MCF 10A (cell line): Measurements from ENCODE around the gene TRIM66. TPM values are rescaled to one million over a fixed set of nuclear protein-coding genes. Genes with fewer than 3 reads are reported as not detected.

Source experiments
- BruUV-seq: library from RNA; stranded (reverse); fragments of 400-500 nt; replicated peaks from 2 replicates; lab custom pipeline; 2021; lab: Mats Ljungman, UMichigan
- CTCF ChIA-PET: fragments of 300-600 bp; sonication (Branson Sonifier 250); formaldehyde crosslinking; extraction: SDS; loops from one replicate; lab custom pipeline; 2021; ENCODE audit warnings: antibody characterized with exemption, inconsistent platforms; lab: Yijun Ruan, JAX
- POLR2A ChIA-PET: fragments of 300-600, 350-650 bp; sonication (Branson Sonifier 250); formaldehyde crosslinking; extraction: SDS; loops from one replicate; lab custom pipeline; 2020; ENCODE audit warnings: antibody characterized with exemption, inconsistent platforms; lab: Yijun Ruan, JAX
- DNase-seq: peaks from one replicate; pipeline ENCODE4 v3.0.0-alpha.2; 2018; ENCODE audit not compliant: unreplicated experiment
- H3K27ac Mint-ChIP-seq: one replicate; pipeline ENCODE4 v1.8.0; 2022; ENCODE audit warnings: mild to moderate bottlenecking, low read depth, mixed read lengths; ENCODE audit not compliant: unreplicated experiment
- H3K27me3 Mint-ChIP-seq: one replicate; pipeline ENCODE4 v1.8.0; 2022; ENCODE audit warnings: mixed read lengths; ENCODE audit not compliant: insufficient read depth, unreplicated experiment
- H3K36me3 Mint-ChIP-seq: one replicate; pipeline ENCODE4 v1.8.0; 2022; ENCODE audit warnings: mild to moderate bottlenecking, moderate library complexity, mixed read lengths; ENCODE audit not compliant: insufficient read depth, unreplicated experiment
- H3K4me1 Mint-ChIP-seq: one replicate; pipeline ENCODE4 v1.8.0; 2022; ENCODE audit warnings: mixed read lengths; ENCODE audit not compliant: insufficient read depth, unreplicated experiment
- H3K4me3 Mint-ChIP-seq: one replicate; pipeline ENCODE4 v1.8.0; 2022; ENCODE audit warnings: mild to moderate bottlenecking, moderate library complexity, mixed read lengths; ENCODE audit not compliant: unreplicated experiment
- H3K9me3 Mint-ChIP-seq: one replicate; pipeline ENCODE4 v1.8.0; 2022; ENCODE audit warnings: mixed read lengths; ENCODE audit not compliant: unreplicated experiment
- CTCF ChIP-seq: fragments of 200-600 bp; IDR thresholded peaks from one replicate; pipeline ENCODE4 v1.8.0; 2022; ENCODE audit warnings: antibody characterized with exemption, mild to moderate bottlenecking; ENCODE audit not compliant: unreplicated experiment
- intact Hi-C: fragments of 100-400 bp; cut with micrococcal nuclease; formaldehyde crosslinking; loops from 2 replicates; pipeline ENCODE4 v1.14.1; 2022
- total RNA-seq: library from RNA; stranded (reverse); gene quantifications from 2 replicates; pipeline ENCODE4 v1.2.3, GENCODE V29; 2022

TRIM66 gene
- total RNA-seq, 1 experiment from 2014 or later: 27.3 TPM

- Mint-ChIP-seq H3K27me3 (no peaks in the 10 kb centered on the region), H3K36me3 (peaks cover 56% of the 10 kb centered on the region), H3K4me1 (no peaks in the 10 kb centered on the region), H3K4me3 (no peak overlapping the region), H3K27ac (no peak overlapping the region), H3K9me3 (no peaks in the 10 kb centered on the region)
- no peak for TF ChIP-seq CTCF
- ChIA-PET CTCF (interaction anchor here (0.6 to 0.7 kb wide), 2 partner anchors 345 to 1122 kb away, joined by 3 read pairs; no protein-coding TSS in a partner anchor), POLR2A (interaction anchor here (0.7 kb wide), 1 partner anchor 517 kb away, joined by 3 read pairs; no protein-coding TSS in a partner anchor)
- no peak for DNase-seq
- no TSS peak for BruUV-seq
- intact Hi-C loops: no loop called here
Measured at GRCh38 chr11:8621147-8621546, 61.3 kb downstream of the TRIM66 start.

GRCh38 chr11:8617063-8617462 is 65.4 kb downstream of the TRIM66 start:
- Mint-ChIP-seq H3K27ac (no peak overlapping the region), H3K4me3 (no peak overlapping the region), H3K36me3 (peaks cover 43% of the 10 kb centered on the region), H3K27me3 (no peaks in the 10 kb centered on the region), H3K4me1 (no peaks in the 10 kb centered on the region), H3K9me3 (no peaks in the 10 kb centered on the region)
- TF ChIP-seq CTCF: no peak
- no TSS peak for BruUV-seq
- ChIA-PET CTCF (interaction anchor here (0.6 to 0.7 kb wide), 2 partner anchors 8 to 19 kb away, joined by 3 read pairs; no protein-coding TSS in a partner anchor), POLR2A (no interaction called here)
- intact Hi-C loops: no loop called here
- no peak for DNase-seq

GRCh38 chr11:8615291-8616032 is 67.0 kb downstream of the TRIM66 start:
- H3K4me3 Mint-ChIP-seq: no peak overlapping the region
- H3K4me1 Mint-ChIP-seq: no peaks in the 10 kb centered on the region
- no peaks in the 10 kb centered on the region for H3K27me3 Mint-ChIP-seq
- H3K9me3 Mint-ChIP-seq: no peaks in the 10 kb centered on the region
- CTCF ChIA-PET: no interaction called here
- POLR2A ChIA-PET: no interaction called here
- H3K27ac Mint-ChIP-seq: no peak overlapping the region
- no peak for TF ChIP-seq CTCF
- intact Hi-C loops: no loop called here
- no TSS peak for BruUV-seq
- no peak for DNase-seq
- peaks cover 45% of the 10 kb centered on the region for H3K36me3 Mint-ChIP-seq

- DNase-seq: no peak
- CTCF ChIA-PET: interaction anchor here (0.6 kb wide), 1 partner anchor 627 kb away, joined by 3 read pairs; the partner anchor contains the start of gene EIF3F
- Mint-ChIP-seq H3K36me3 (peaks cover 43% of the 10 kb centered on the region), H3K4me3 (no peak overlapping the region), H3K27me3 (no peaks in the 10 kb centered on the region), H3K9me3 (no peaks in the 10 kb centered on the region), H3K4me1 (no peaks in the 10 kb centered on the region), H3K27ac (no peak overlapping the region)
- TF ChIP-seq CTCF: no peak
- no TSS peak for BruUV-seq
- intact Hi-C loops: no loop called here
- POLR2A ChIA-PET: interaction anchor here (0.7 kb wide), 1 partner anchor 139 kb away, joined by 3 read pairs; no protein-coding TSS in a partner anchor
Measured at GRCh38 chr11:8614497-8614896, 68.0 kb downstream of the TRIM66 start.
